D341Med (cell line): ENCODE measurements around the gene OPRL1.
"Not testable (repeated sequence)": the region's sequence is repeated elsewhere in the genome, so short reads cannot be mapped to it uniquely, and the experiment has no call there.

Source experiments
- DNase-seq: peaks from one replicate; pipeline ENCODE4 v3.0.0; 2012; ENCODE audit warnings: low spot score

The OPRL1 gene

GRCh38 chr20:64086801-64087200 lies 6.9 kb downstream of the OPRL1 start:
- no peak for DNase-seq

- not testable (repeated sequence) for DNase-seq
Measured at GRCh38 chr20:64087226-64087825, 7.4 kb downstream of the OPRL1 start.

GRCh38 chr20:64088586-64088985 lies 8.7 kb downstream of the OPRL1 start:
- DNase-seq = not testable (repeated sequence)

DNA sequence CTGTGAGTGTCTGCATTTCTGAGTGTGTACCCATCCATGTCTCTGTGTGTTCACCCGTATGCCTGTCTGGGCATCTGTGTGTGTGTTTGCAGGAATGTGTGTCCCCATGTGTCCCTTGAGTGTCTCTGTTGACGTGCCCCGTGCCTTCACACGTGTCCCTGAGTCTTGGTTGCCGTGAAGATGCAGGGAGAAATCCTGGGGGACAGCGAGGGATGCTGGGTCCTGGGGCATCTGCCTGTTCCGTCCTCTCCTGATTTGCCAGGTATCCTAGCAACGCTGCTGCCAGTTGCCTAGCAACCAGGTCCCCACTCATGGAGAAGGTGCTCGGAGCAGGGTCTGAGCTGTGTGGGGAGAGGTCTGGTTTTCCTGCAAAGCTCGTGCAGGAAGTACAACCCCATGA lies 10.3 kb downstream of the OPRL1 start:
- DNase-seq = peak; percentile 66

DNA sequence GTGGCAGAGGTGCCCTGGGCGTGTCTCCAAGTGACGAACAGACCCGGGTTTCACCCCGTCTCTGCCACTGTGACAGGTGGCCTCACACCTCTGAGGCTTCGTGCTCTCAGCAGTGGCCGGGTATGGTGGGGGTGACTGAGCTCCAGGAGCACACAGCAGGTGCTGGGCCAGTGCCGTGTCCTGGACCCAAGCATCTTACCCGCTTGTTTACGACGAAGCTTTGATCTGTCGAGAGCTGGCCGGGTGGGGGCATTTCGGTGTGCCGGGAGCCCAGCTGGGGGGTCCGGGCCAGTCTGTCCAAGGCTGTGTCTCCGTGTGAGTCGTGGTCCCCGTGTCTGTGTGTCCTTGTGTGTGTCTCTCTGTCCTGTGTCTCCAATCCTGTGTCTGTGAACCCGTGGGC lies 11.5 kb downstream of the OPRL1 start:
- DNase-seq = no peak

DNA sequence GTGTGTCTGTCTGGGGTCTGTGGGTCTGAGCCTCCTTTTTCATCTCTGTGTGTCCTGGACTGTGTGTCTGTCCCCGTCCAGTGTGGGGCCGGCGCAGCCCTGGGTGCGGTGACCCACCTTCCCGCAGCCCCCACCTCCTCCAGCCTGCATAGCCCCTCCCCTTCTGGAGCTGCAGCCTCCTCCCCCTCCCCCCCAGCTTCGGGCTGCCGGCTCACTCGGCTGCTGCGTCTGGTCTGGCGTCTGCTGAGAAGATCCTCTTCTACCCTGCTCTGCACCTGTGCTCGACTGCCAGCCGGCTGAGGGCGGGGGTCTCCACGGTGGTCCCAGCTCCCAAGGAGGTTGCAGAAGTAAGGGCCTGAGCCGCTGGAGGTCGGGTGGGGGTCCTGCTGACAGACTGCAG lies 11.9 kb downstream of the OPRL1 start:
- peak; percentile 69 for DNase-seq

GRCh38 chr20:64092258-64093012 lies 12.6 kb downstream of the OPRL1 start:
- peak; percentile 54 for DNase-seq

GRCh38 chr20:64093013-64093503 lies 13.2 kb downstream of the OPRL1 start:
- DNase-seq = no peak

- no peak for DNase-seq
Measured at GRCh38 chr20:64095455-64095854, 15.6 kb downstream of the OPRL1 start.

- no peak for DNase-seq
Measured at GRCh38 chr20:64095927-64096326, 16.0 kb downstream of the OPRL1 start.

GRCh38 chr20:64096535-64096934 lies 16.7 kb downstream of the OPRL1 start:
- no peak for DNase-seq

DNA sequence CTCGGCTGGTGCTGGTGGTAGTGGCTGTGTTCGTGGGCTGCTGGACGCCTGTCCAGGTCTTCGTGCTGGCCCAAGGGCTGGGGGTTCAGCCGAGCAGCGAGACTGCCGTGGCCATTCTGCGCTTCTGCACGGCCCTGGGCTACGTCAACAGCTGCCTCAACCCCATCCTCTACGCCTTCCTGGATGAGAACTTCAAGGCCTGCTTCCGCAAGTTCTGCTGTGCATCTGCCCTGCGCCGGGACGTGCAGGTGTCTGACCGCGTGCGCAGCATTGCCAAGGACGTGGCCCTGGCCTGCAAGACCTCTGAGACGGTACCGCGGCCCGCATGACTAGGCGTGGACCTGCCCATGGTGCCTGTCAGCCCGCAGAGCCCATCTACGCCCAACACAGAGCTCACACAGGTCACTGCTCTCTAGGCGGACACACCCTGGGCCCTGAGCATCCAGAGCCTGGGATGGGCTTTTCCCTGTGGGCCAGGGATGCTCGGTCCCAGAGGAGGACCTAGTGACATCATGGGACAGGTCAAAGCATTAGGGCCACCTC lies 18.7 kb downstream of the OPRL1 start:
- no peak for DNase-seq

DNA sequence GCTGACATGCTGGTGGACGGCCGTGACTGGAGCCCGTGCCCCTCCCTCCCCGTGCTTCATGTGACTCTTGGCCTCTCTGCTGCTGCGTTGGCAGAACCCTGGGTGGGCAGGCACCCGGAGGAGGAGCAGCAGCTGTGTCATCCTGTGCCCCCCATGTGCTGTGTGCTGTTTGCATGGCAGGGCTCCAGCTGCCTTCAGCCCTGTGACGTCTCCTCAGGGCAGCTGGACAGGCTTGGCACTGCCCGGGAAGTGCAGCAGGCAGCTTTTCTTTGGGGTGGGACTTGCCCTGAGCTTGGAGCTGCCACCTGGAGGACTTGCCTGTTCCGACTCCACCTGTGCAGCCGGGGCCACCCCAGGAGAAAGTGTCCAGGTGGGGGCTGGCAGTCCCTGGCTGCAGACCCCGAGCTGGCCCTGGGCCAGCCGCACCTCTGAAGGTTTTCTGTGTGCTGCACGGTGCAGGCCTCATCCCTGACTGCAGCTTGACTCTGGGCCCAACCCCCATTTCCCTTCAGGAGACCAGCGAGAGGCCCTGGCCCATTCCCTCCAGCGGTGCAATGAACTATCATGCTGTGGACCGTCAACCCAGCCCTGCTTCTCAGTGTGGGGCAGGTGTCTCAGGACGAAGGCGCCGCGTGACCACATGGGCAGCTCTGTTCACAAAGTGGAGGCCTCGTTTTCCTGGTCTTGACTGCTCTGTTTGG lies 19.4 kb downstream of the OPRL1 start:
- DNase-seq = no peak

GRCh38 chr20:64099880-64100565 lies 20.1 kb downstream of the OPRL1 start:
- no peak for DNase-seq

DNA sequence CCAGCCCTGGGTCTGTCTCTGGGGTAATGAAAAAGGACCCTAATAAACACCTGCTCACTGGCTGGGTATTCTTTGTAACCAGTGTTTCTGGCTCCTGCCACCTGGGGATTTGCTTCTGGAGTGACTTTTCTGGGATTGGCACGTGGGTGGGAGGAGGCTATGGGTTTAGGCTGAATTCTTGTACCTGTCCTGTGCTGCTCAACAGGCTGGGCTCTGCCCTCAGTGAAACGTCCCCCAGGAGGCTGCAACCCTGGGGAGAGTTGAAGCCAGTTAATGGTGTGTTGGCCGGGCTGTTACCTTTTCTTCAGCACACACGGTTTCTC lies 20.6 kb downstream of the OPRL1 start:
- no peak for DNase-seq

DNA sequence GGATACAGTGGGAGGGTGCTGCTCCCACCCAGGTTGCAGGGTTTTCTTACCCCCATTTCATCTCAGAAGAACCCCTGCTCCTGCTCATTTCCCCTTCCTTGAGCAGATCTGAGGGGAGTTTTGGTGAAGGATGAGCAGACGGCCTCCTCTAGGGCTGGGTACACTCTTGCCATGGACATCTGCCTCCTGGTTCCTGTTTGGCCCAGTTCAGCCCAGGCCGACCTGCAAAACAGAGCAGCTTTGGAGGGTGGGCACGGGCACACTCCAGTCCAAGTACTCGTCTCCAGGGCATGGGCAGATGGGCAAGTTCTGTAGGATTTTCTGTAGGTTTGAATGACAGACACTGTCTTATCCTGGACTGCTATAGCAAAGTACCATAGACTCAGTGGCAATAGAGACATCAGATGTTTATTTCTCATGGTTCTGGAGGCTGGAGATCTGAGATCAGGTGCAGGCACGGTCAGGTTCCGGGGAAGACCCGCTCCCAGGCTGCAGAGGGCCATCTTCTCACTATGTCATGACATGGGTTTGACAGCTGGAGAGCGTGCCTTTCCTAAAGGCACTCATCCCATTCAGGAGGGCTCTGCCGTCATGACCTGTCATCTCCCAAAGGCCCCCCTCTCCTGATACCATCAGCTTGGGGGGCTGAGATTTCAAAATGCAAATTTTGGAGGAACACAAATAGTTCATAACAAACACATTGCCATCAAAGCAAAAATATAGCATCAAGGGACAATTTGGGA lies 21.2 kb downstream of the OPRL1 start:
- no peak for DNase-seq

GRCh38 chr20:64101731-64102621 lies 22.1 kb downstream of the OPRL1 start:
- DNase-seq = peak; percentile 97

DNA sequence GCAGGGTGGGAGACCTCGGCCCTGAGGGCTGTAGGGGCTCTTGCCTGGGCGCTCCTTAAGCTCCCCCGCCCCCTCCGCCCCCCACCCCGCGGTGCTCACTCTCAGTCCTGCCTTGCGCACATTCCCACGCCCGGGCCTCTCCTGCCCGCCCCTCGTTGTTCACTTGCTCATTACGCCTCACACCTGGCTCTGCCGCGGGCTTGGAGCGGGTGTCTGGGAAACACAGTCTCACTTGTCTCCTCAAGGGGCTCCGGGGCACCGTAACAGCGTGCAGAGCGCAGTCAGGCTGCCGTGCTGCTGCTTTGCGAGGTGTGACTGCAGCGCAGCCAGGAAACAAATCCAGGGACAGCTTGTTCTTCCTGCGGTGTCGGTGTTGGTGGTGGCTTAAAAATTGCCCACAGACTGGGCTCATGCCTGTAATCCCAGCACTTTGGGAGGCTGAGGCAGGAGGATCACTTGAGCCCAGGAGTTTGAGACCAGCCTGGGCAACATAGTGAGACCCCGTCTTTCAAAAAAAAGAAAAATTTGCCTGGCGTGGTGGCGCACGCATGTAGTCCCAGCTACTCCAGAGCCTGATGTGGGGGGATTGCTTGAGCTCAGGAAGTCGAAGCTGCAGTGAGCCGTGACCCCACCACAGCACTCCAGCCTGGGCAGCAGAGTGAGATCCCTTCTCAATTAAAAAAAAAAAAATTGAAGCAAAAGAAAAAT lies 22.9 kb downstream of the OPRL1 start:
- DNase-seq = peak; percentile 77

DNA sequence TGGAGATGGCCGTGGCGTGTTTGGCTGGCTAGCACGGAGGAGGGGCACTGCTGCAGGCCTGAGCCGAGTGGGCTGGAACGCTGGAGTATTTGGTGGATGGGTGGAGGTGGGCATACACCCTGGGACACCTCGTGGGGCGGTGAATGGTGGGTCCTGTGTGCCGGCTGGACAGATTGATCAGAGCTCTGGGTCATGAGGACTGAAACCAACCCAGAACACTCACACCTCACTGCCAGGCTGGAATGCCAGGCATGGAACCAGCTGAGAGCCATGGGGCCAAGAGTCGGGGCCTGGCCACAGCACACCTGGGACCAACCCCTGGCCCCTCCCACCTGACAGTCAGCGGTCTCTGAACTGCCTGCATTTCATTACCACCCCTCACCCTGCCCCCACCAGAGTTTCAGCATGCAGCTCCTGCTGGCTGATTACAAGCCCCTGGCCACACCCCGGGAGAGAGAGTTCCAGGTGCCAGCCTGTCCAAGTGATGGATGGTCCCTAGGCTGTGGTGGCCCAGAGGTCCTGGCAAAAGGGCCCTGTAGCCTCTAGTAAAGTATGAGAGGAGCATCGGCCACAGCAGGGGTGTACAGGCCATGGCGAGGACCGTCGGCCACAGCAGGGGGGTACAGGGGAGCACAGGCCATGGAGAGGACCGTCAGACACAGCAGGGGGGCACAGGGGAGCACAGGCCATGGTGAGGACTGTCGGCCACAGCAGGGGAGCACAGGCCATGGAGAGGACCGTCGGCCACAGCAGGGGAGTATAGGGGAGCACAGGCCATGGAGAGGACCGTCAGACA lies 24.2 kb downstream of the OPRL1 start:
- DNase-seq = no peak
